ENCODE data around the gene C1orf21. TPM values are rescaled to one million over a fixed set of nuclear protein-coding genes. Genes with fewer than 3 reads are reported as not detected.

C1orf21 gene
- total RNA-seq, 1 experiment from 2014 or later, result 0.15 TPM

DNA sequence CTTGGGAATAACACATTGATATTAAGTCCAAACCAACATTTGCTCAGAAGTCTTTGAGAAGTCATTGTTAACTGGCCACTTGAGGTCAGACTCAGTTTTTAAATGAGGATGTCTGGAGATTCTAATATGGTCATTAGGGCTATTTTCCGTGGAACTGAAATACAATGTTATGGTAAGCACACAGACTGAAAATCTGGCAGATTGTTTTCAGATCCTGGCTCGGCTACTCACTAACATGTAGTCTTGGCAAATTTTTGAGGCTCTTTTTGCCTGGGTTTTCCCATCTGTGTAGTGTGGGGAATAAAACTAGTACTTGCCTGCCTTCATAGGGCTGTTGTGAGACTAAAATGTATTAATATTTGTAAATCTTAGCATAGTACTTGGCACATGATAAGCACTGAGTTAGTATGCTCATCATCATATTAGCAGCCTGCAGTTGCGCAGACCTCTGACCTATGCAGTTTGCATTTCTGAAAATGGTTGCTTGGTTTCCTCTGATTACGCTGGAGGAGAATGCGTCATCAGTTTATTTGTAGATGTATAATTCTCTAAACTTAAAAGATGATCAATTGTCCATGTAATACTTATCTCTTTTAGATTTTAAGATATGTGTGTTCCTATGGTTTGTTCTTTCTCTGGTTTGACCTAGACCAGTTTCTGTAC is 100.8 kb downstream of the C1orf21 start:
- CTCF ChIA-PET, result no interaction called here
- in situ Hi-C loops (cut with HindIII; ENCODE audit: low pct_unique_long_range_greater_than_20kb, low sequenced_read_pairs), result no loop called here
- no peak for ATAC-seq

GRCh38 chr1:184489908-184490307 is 103.1 kb downstream of the C1orf21 start:
- Histone ChIP-seq H3K27me3 (ENCODE audit: control insufficient read depth, insufficient read depth, low read length) (no peaks in the 10 kb centered on the region), H3K4me1 (ENCODE audit: control insufficient read depth, insufficient read depth, low read length) (no peaks in the 10 kb centered on the region), H3K27ac (ENCODE audit: low read length) (no peak overlapping the region), H3K9me3 (ENCODE audit: control insufficient read depth, insufficient read depth, low read depth, low read length) (no peaks in the 10 kb centered on the region), H3K36me3 (ENCODE audit: control insufficient read depth, insufficient read depth, low read length) (no peaks in the 10 kb centered on the region), H3K4me3 (ENCODE audit: low read depth in 2 of 2, low read length in 2 of 2) (no peak overlapping the region)
- POLR2A ChIA-PET, result no interaction called here
- CTCF ChIA-PET, result no interaction called here
- in situ Hi-C loops (cut with HindIII; ENCODE audit: low pct_unique_long_range_greater_than_20kb, low sequenced_read_pairs), result no loop called here
- ATAC-seq (no peak), DNase-seq (ENCODE audit: low read depth, low spot score) (no peak)
- intact Hi-C loops (cut with micrococcal nuclease; ENCODE audit: unreplicated experiment), result no loop called here
- BruUV-seq (replicated peaks), result no TSS peak
- TF ChIP-seq POLR2AphosphoS5 (IDR thresholded peaks at IDR 0.05; ENCODE audit: low read depth, low read length) (no peak), SIN3A (IDR thresholded peaks at IDR 0.05; ENCODE audit: borderline replicate concordance, insufficient read depth, low read depth, low read length) (no peak), TCF7L2 (IDR thresholded peaks at IDR 0.05; ENCODE audit: low read depth, low read length) (no peak)
- TF ChIP-seq, protein P1, sequence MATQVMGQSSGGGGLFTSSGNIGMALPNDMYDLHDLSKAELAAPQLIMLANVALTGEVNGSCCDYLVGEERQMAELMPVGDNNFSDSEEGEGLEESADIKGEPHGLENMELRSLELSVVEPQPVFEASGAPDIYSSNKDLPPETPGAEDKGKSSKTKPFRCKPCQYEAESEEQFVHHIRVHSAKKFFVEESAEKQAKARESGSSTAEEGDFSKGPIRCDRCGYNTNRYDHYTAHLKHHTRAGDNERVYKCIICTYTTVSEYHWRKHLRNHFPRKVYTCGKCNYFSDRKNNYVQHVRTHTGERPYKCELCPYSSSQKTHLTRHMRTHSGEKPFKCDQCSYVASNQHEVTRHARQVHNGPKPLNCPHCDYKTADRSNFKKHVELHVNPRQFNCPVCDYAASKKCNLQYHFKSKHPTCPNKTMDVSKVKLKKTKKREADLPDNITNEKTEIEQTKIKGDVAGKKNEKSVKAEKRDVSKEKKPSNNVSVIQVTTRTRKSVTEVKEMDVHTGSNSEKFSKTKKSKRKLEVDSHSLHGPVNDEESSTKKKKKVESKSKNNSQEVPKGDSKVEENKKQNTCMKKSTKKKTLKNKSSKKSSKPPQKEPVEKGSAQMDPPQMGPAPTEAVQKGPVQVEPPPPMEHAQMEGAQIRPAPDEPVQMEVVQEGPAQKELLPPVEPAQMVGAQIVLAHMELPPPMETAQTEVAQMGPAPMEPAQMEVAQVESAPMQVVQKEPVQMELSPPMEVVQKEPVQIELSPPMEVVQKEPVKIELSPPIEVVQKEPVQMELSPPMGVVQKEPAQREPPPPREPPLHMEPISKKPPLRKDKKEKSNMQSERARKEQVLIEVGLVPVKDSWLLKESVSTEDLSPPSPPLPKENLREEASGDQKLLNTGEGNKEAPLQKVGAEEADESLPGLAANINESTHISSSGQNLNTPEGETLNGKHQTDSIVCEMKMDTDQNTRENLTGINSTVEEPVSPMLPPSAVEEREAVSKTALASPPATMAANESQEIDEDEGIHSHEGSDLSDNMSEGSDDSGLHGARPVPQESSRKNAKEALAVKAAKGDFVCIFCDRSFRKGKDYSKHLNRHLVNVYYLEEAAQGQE (IDR thresholded peaks at IDR 0.05; ENCODE audit: insufficient read depth in 1 of 2, low read depth in 2 of 2, low read length in 1 of 2), result no peak
- TF ChIP-seq, protein P2, sequence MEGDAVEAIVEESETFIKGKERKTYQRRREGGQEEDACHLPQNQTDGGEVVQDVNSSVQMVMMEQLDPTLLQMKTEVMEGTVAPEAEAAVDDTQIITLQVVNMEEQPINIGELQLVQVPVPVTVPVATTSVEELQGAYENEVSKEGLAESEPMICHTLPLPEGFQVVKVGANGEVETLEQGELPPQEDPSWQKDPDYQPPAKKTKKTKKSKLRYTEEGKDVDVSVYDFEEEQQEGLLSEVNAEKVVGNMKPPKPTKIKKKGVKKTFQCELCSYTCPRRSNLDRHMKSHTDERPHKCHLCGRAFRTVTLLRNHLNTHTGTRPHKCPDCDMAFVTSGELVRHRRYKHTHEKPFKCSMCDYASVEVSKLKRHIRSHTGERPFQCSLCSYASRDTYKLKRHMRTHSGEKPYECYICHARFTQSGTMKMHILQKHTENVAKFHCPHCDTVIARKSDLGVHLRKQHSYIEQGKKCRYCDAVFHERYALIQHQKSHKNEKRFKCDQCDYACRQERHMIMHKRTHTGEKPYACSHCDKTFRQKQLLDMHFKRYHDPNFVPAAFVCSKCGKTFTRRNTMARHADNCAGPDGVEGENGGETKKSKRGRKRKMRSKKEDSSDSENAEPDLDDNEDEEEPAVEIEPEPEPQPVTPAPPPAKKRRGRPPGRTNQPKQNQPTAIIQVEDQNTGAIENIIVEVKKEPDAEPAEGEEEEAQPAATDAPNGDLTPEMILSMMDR (IDR thresholded peaks at IDR 0.05), result no peak

More for the DNA sequence above, 100.8 kb downstream of the C1orf21 start:
- TF ChIP-seq POLR2AphosphoS5 (IDR thresholded peaks at IDR 0.05; ENCODE audit: low read depth, low read length), result no peak
- TF ChIP-seq, protein P2 (IDR thresholded peaks at IDR 0.05), result no peak
- TF ChIP-seq SIN3A (IDR thresholded peaks at IDR 0.05; ENCODE audit: borderline replicate concordance, insufficient read depth, low read depth, low read length), result no peak
- no peak for TF ChIP-seq TCF7L2 (IDR thresholded peaks at IDR 0.05; ENCODE audit: low read depth, low read length)
- TF ChIP-seq, protein P1 (IDR thresholded peaks at IDR 0.05; ENCODE audit: insufficient read depth in 1 of 2, low read depth in 2 of 2, low read length in 1 of 2), result no peak
- Histone ChIP-seq H3K36me3 (ENCODE audit: control insufficient read depth, insufficient read depth, low read length) (no peaks in the 10 kb centered on the region), H3K27ac (ENCODE audit: low read length) (no peak overlapping the region), H3K27me3 (ENCODE audit: control insufficient read depth, insufficient read depth, low read length) (no peaks in the 10 kb centered on the region), H3K4me3 (ENCODE audit: low read depth in 2 of 2, low read length in 2 of 2) (no peak overlapping the region), H3K9me3 (ENCODE audit: control insufficient read depth, insufficient read depth, low read depth, low read length) (no peaks in the 10 kb centered on the region), H3K4me1 (ENCODE audit: control insufficient read depth, insufficient read depth, low read length) (no peaks in the 10 kb centered on the region)
- intact Hi-C loops (cut with micrococcal nuclease; ENCODE audit: unreplicated experiment), result no loop called here
- BruUV-seq (replicated peaks), result no TSS peak
- DNase-seq (ENCODE audit: low read depth, low spot score), result no peak
- POLR2A ChIA-PET, result no interaction called here

All from Panc1 (cell line).